ENCODE results near the gene DYNLT3. TPM values are rescaled to one million over a fixed set of nuclear protein-coding genes. Genes with fewer than 3 reads are reported as not detected.

DYNLT3 gene
- polyA plus RNA-seq, 1 donor (not counting 4 experiments of a cell fraction or from before 2014, with no cell fraction given), result 37.3 TPM

DNA sequence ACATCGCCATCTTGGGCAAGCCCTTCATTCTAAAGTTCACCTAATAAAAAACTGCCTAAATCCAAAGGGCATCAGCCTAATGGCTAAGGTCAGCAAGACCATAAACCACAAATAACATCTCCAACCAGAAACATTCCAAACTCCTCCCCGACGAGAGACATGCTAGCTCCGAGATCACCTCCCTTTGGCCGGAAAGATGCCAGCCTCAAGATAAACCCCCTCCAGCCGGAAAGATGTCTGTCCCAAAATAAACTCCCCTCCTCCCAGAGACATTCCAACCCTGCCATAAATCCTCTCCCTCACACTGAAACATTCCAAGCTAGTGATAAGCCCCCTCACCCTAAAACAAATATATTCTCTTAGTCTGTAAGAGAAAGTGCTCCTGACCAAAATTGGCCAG lies 13.3 kb upstream of the DYNLT3 start:
- TF ChIP-seq, protein P1, sequence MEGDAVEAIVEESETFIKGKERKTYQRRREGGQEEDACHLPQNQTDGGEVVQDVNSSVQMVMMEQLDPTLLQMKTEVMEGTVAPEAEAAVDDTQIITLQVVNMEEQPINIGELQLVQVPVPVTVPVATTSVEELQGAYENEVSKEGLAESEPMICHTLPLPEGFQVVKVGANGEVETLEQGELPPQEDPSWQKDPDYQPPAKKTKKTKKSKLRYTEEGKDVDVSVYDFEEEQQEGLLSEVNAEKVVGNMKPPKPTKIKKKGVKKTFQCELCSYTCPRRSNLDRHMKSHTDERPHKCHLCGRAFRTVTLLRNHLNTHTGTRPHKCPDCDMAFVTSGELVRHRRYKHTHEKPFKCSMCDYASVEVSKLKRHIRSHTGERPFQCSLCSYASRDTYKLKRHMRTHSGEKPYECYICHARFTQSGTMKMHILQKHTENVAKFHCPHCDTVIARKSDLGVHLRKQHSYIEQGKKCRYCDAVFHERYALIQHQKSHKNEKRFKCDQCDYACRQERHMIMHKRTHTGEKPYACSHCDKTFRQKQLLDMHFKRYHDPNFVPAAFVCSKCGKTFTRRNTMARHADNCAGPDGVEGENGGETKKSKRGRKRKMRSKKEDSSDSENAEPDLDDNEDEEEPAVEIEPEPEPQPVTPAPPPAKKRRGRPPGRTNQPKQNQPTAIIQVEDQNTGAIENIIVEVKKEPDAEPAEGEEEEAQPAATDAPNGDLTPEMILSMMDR (optimal IDR thresholded peaks at IDR 0.05 in 1 of 3, IDR thresholded peaks at IDR 0.05 in 1 of 3, conservative IDR thresholded peaks at IDR 0.05 in 1 of 3; ENCODE audit: extremely low read depth in 1 of 3, insufficient read depth in 2 of 3, low read length in 3 of 3), result no peak
- TF ChIP-seq EZH2 (IDR thresholded peaks at IDR 0.05; ENCODE audit: low read length), result no peak
- DNase-seq (ENCODE audit: low read depth, low spot score), result no peak
- Histone ChIP-seq H3K4me1 (ENCODE audit: control insufficient read depth, extremely low read depth, insufficient read depth, low read length) (no peaks in the 10 kb centered on the region), H3K9me3 (ENCODE audit: control insufficient read depth, low read depth, low read length) (no peaks in the 10 kb centered on the region), H4K20me1 (ENCODE audit: control insufficient read depth, extremely low read depth, insufficient read depth, low read length) (no peaks in the 10 kb centered on the region), H3K27me3 (ENCODE audit: control insufficient read depth, extremely low read depth, insufficient read depth, low read length) (no peaks in the 10 kb centered on the region), H3K79me2 (ENCODE audit: control insufficient read depth, insufficient read depth, low read length) (no peaks in the 10 kb centered on the region), H3K27ac (ENCODE audit: control insufficient read depth, insufficient read depth, low read length) (no peak overlapping the region), H3K4me2 (ENCODE audit: control insufficient read depth, extremely low read depth, insufficient read depth, low read depth, low read length) (no peak overlapping the region), H3K36me3 (ENCODE audit: control insufficient read depth in 2 of 2, extremely low read depth in 1 of 2, insufficient read depth in 2 of 2, low read length in 2 of 2) (no peaks in the 10 kb centered on the region), H2AFZ (ENCODE audit: control insufficient read depth, low read length) (no peak overlapping the region), H3K9me1 (ENCODE audit: control insufficient read depth, extremely low read depth, insufficient read depth, low read length) (no peaks in the 10 kb centered on the region), H3K4me3 (ENCODE audit: control insufficient read depth in 2 of 3, extremely low read depth in 1 of 3, insufficient read depth in 2 of 3, low read depth in 1 of 3, low read length in 3 of 3) (no peak overlapping the region), H3K9ac (ENCODE audit: control insufficient read depth, extremely low read depth, insufficient read depth, low read length) (no peak overlapping the region)
- dilution Hi-C loops (cut with MboI; ENCODE audit: extremely low pct_ligation_motif_present, low sequenced_read_pairs), result no loop called here
- no peak for FAIRE-seq

DNA sequence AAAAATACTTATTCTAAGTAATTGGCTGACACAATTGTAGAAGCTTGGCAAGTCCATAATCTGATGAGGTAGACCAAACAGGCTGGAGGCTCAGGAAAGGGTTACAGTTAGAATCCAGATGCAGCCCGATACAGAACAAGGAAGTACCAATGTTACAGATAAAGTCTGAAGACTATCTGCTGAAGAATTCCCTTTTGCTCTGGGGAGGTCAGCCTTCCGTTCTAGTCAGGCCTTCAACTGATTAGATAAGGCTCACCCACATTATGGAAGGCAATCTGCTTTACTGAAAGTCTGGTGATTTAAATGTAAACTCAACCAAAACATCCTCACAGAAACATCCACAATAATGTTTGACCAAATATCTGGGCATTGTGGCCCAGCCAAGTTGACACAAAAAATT lies 7.4 kb upstream of the DYNLT3 start:
- H3K36me3 ChIP-seq (ENCODE audit: control insufficient read depth in 2 of 2, extremely low read depth in 1 of 2, insufficient read depth in 2 of 2, low read length in 2 of 2), result no peaks in the 10 kb centered on the region
- no peak overlapping the region for H3K4me2 ChIP-seq (ENCODE audit: control insufficient read depth, extremely low read depth, insufficient read depth, low read depth, low read length)
- H3K4me3 ChIP-seq (ENCODE audit: control insufficient read depth in 2 of 3, extremely low read depth in 1 of 3, insufficient read depth in 2 of 3, low read depth in 1 of 3, low read length in 3 of 3), result no peak overlapping the region
- H3K9ac ChIP-seq (ENCODE audit: control insufficient read depth, extremely low read depth, insufficient read depth, low read length), result no peak overlapping the region
- no peaks in the 10 kb centered on the region for H3K9me3 ChIP-seq (ENCODE audit: control insufficient read depth, low read depth, low read length)
- TF ChIP-seq EZH2 (IDR thresholded peaks at IDR 0.05; ENCODE audit: low read length), result no peak
- TF ChIP-seq, protein P1 (optimal IDR thresholded peaks at IDR 0.05 in 1 of 3, IDR thresholded peaks at IDR 0.05 in 1 of 3, conservative IDR thresholded peaks at IDR 0.05 in 1 of 3; ENCODE audit: extremely low read depth in 1 of 3, insufficient read depth in 2 of 3, low read length in 3 of 3), result no peak
- no peak overlapping the region for H2AFZ ChIP-seq (ENCODE audit: control insufficient read depth, low read length)
- no peak for DNase-seq (ENCODE audit: low read depth, low spot score)
- no peaks in the 10 kb centered on the region for H3K4me1 ChIP-seq (ENCODE audit: control insufficient read depth, extremely low read depth, insufficient read depth, low read length)
- no peaks in the 10 kb centered on the region for H3K27me3 ChIP-seq (ENCODE audit: control insufficient read depth, extremely low read depth, insufficient read depth, low read length)
- no peaks in the 10 kb centered on the region for H3K79me2 ChIP-seq (ENCODE audit: control insufficient read depth, insufficient read depth, low read length)
- no peak for FAIRE-seq
- dilution Hi-C loops (cut with MboI; ENCODE audit: extremely low pct_ligation_motif_present, low sequenced_read_pairs), result no loop called here
- no peaks in the 10 kb centered on the region for H4K20me1 ChIP-seq (ENCODE audit: control insufficient read depth, extremely low read depth, insufficient read depth, low read length)
- H3K27ac ChIP-seq (ENCODE audit: control insufficient read depth, insufficient read depth, low read length), result no peak overlapping the region
- H3K9me1 ChIP-seq (ENCODE audit: control insufficient read depth, extremely low read depth, insufficient read depth, low read length), result no peaks in the 10 kb centered on the region

All from keratinocyte (primary cell).